Measurements from ENCODE around the gene VMP1.

DNA sequence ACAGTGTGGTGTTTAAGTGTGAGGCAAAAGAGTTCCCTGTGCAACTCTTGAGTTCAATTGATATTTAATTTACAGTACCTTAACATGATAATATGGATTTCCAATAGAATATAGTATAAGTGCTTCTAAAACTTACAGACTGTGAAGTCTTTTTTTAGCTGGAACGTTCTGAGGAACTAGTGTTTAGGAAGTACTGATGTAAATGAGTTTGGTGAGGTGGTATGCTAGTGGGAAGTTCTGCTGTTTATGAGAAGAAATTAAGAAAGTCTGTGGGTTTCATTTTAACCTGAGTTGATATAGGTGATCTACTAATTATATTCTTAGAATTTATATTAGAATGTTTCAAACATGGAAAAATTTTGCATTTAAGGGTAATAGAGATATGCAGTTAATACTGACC is 32.2 kb upstream of the VMP1 start:
- TF ChIP-seq, protein P1, sequence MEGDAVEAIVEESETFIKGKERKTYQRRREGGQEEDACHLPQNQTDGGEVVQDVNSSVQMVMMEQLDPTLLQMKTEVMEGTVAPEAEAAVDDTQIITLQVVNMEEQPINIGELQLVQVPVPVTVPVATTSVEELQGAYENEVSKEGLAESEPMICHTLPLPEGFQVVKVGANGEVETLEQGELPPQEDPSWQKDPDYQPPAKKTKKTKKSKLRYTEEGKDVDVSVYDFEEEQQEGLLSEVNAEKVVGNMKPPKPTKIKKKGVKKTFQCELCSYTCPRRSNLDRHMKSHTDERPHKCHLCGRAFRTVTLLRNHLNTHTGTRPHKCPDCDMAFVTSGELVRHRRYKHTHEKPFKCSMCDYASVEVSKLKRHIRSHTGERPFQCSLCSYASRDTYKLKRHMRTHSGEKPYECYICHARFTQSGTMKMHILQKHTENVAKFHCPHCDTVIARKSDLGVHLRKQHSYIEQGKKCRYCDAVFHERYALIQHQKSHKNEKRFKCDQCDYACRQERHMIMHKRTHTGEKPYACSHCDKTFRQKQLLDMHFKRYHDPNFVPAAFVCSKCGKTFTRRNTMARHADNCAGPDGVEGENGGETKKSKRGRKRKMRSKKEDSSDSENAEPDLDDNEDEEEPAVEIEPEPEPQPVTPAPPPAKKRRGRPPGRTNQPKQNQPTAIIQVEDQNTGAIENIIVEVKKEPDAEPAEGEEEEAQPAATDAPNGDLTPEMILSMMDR (IDR thresholded peaks at IDR 0.05), result no peak
- TF ChIP-seq, protein P2, sequence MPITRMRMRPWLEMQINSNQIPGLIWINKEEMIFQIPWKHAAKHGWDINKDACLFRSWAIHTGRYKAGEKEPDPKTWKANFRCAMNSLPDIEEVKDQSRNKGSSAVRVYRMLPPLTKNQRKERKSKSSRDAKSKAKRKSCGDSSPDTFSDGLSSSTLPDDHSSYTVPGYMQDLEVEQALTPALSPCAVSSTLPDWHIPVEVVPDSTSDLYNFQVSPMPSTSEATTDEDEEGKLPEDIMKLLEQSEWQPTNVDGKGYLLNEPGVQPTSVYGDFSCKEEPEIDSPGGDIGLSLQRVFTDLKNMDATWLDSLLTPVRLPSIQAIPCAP (CRISPR knock-in tag; IDR thresholded peaks at IDR 0.05), result no peak
- TF ChIP-seq GABPB1 (CRISPR knock-in tag; IDR thresholded peaks at IDR 0.05) (no peak), ATF1 (CRISPR knock-in tag; IDR thresholded peaks at IDR 0.05) (no peak), CREB1 (CRISPR knock-in tag; IDR thresholded peaks at IDR 0.05) (no peak)

Measured in WTC11 (cell line).